PFSK-1 (cell line): ENCODE measurements around the gene CCDC13.

Experiments used
- FOXP2 ChIP-seq: optimal IDR thresholded peaks from 2 replicates; pipeline ENCODE3; 2011; ENCODE audit warnings: borderline replicate concordance, control low read depth, inconsistent platforms; ENCODE audit not compliant: insufficient read depth; ENCODE audit errors: extremely low read length, extremely low read depth
- POLR2AphosphoS5 ChIP-seq: IDR thresholded peaks from 2 replicates; pipeline ENCODE4 v1.6.1; 2012; ENCODE audit warnings: low read depth, mild to moderate bottlenecking, control low read depth, low read length, moderate library complexity
- SIN3A ChIP-seq: IDR thresholded peaks from 2 replicates; pipeline ENCODE4 v1.6.1; 2012; ENCODE audit warnings: mild to moderate bottlenecking, low read length, moderate library complexity, borderline replicate concordance; ENCODE audit not compliant: insufficient read depth
- TAF1 ChIP-seq: IDR thresholded peaks from 2 replicates; pipeline ENCODE4 v1.6.1; 2012; ENCODE audit warnings: low read length, control low read depth, borderline replicate concordance; ENCODE audit not compliant: insufficient read depth
- TF ChIP-seq, protein P1 (sequence below), 2 experiments: IDR thresholded peaks; 2 replicates each; pipeline versions ENCODE4 v1.6.1 to v1.8.0; 2011 to 2012; ENCODE audit warnings: low read depth in 2 of 2, low read length in 2 of 2, control low read depth in 1 of 2, inconsistent platforms in 1 of 2, mild to moderate bottlenecking in 1 of 2, moderate library complexity in 1 of 2; ENCODE audit not compliant: insufficient read depth in 1 of 2

Gene CCDC13

DNA sequence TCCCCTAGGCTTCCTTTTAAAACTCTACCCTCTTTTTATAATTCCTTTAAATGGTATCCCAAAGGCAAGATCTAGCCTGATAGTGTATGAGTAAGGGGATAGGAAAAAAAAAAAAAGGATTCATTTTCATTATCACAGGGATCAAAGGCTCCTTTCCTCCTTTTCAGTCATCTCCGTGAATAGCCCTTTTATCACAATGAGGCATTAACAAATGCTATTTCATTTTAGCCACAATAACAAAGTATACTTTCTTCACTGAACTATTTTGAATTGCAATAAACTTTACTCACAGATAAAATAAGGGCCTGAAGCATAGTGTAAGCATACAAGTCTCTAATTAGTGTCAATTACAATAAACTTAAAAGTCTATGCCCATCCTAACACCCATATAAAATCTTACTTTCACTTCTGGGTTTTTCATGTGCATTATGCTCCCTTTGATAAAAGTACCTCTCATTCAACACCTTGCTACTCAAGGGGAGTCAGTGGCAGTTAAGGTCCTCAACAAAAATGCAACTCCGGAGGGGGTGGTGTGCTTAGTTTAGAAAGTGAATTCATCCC, 22.6 kb upstream of the CCDC13 start:
- no peak for TF ChIP-seq POLR2AphosphoS5
- TF ChIP-seq, protein P1, sequence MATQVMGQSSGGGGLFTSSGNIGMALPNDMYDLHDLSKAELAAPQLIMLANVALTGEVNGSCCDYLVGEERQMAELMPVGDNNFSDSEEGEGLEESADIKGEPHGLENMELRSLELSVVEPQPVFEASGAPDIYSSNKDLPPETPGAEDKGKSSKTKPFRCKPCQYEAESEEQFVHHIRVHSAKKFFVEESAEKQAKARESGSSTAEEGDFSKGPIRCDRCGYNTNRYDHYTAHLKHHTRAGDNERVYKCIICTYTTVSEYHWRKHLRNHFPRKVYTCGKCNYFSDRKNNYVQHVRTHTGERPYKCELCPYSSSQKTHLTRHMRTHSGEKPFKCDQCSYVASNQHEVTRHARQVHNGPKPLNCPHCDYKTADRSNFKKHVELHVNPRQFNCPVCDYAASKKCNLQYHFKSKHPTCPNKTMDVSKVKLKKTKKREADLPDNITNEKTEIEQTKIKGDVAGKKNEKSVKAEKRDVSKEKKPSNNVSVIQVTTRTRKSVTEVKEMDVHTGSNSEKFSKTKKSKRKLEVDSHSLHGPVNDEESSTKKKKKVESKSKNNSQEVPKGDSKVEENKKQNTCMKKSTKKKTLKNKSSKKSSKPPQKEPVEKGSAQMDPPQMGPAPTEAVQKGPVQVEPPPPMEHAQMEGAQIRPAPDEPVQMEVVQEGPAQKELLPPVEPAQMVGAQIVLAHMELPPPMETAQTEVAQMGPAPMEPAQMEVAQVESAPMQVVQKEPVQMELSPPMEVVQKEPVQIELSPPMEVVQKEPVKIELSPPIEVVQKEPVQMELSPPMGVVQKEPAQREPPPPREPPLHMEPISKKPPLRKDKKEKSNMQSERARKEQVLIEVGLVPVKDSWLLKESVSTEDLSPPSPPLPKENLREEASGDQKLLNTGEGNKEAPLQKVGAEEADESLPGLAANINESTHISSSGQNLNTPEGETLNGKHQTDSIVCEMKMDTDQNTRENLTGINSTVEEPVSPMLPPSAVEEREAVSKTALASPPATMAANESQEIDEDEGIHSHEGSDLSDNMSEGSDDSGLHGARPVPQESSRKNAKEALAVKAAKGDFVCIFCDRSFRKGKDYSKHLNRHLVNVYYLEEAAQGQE (IDR thresholded peaks at IDR 0.05; ENCODE audit: insufficient read depth in 1 of 2, low read depth in 2 of 2, low read length in 2 of 2): no peak
- TF ChIP-seq TAF1: no peak
- TF ChIP-seq SIN3A: no peak
- no peak for TF ChIP-seq FOXP2

DNA sequence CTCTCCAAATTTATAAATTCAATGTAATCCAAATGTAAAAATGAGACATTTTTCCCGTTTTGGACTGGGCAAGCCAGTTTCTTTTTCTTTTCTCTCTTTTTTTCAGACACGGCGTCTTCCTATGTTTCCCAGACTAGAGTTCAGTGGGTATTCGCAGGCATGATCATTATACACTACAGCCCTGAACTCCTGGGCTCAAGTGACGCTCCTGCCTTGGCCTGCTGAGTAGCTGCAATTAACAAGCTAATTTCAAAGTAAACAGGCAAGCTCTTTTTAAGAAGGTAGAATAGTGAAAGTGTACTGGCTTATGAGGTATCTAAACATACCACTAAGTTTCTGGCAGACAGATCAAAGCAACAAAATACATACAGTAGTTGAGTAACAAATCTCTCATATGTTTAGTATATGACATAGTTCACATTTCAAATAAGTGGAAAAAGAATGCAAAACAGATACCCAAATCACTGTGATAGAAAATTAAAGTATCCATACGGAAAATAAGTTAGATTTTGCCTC, 17.7 kb upstream of the CCDC13 start:
- TF ChIP-seq, protein P1 (IDR thresholded peaks at IDR 0.05; ENCODE audit: insufficient read depth in 1 of 2, low read depth in 2 of 2, low read length in 2 of 2): no peak
- no peak for TF ChIP-seq FOXP2
- no peak for TF ChIP-seq TAF1
- no peak for TF ChIP-seq POLR2AphosphoS5
- no peak for TF ChIP-seq SIN3A

DNA sequence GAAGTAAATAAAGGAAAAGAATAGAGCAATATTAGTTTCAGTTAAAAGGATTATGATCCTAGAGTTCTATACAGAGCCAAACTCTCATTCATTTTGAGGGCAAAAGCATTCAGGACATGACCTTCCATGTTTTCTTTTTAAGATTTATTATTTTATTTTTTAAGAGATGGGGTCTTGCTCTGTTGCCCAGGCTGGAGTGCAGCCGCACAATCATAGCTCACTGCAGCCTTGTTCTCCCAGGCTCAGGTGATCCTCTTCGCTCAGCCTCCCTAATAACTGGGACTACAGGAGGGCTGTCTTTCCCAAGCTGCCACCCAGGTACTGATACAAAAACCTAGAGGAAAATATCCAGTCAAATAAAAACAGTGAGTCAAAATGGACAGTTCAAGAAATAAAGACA, 13.6 kb upstream of the CCDC13 start:
- TF ChIP-seq SIN3A: no peak
- TF ChIP-seq POLR2AphosphoS5: no peak
- no peak for TF ChIP-seq FOXP2
- TF ChIP-seq, protein P1 (IDR thresholded peaks at IDR 0.05; ENCODE audit: insufficient read depth in 1 of 2, low read depth in 2 of 2, low read length in 2 of 2): no peak
- no peak for TF ChIP-seq TAF1

DNA sequence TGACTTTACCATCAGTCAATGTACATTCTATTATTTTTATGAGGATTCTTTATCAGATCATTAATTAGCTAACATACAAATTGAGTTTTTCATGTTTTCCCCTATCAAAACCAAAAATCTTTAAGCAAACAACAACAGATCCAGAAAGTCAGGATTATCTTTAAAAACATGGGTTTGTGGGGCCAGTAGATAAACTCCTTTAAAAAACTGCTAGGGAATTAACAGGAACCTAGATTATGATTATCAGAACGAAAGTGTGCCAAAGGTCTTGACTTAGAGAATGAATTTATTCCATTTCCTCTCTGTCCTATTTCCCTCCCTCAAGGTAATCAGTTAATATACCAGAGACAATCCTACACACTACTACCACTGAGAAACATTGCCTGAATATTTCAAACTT, 13.2 kb upstream of the CCDC13 start:
- TF ChIP-seq FOXP2 (no peak), POLR2AphosphoS5 (no peak), TAF1 (no peak), SIN3A (no peak)
- TF ChIP-seq, protein P1 (IDR thresholded peaks at IDR 0.05; ENCODE audit: insufficient read depth in 1 of 2, low read depth in 2 of 2, low read length in 2 of 2): no peak
